Testis (tissue), 2 donors: Measurements from ENCODE around the gene MXRA5.

Source experiments
- POLR2A ChIP-seq: fragments of 450-650 bp; IDR thresholded peaks from one replicate; pipeline ENCODE4 v1.6.1; 2017; ENCODE audit warnings: antibody characterized with exemption, mild to moderate bottlenecking, moderate library complexity
- TF ChIP-seq, protein P1 (sequence below), 3 experiments: fragments of 450-650 bp in 2 of 3; fragments of 200-600 bp in 1 of 3; sonication (generic) in 1 of 3; IDR thresholded peaks; one replicate each; pipeline ENCODE4 v1.5.1; 2016 to 2019; ENCODE audit warnings: antibody characterized with exemption in 3 of 3, mild to moderate bottlenecking in 2 of 3, moderate library complexity in 1 of 3

DNA sequence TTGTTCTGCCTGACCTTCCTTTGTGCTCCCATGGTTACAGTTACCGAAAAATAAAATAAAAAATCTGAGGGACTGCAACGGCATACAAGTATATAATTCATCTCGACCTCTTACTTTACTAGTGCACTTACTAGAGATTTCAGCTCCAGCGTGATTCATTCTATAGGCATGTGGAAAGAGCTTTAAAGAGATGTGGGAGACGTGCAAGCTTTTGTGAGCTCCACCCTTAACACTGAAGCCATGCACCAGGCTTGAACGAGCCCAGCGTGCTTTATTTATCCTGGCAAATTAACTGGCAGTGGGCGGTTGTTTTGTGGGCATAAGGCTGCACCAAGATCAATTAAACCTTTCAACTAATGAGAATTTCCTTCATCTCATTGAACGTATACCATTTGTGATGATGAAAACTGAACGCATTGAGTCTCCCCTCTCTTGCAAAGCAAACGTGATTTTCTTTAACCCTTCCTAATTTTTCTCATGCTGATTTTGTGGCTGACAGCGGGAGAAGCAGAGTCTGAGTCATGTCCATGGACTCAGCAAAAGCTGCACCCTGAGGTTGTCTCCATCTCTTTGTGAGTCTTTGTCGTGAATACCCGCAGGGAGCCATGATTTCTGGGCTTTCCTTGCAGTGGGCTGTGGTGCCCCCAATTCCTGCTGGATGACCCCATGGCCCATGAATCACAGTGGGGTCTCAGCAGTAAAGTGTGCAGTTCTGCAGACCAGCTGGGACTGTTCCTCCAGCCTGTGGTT is 60.1 kb downstream of the MXRA5 start:
- TF ChIP-seq, protein P1, sequence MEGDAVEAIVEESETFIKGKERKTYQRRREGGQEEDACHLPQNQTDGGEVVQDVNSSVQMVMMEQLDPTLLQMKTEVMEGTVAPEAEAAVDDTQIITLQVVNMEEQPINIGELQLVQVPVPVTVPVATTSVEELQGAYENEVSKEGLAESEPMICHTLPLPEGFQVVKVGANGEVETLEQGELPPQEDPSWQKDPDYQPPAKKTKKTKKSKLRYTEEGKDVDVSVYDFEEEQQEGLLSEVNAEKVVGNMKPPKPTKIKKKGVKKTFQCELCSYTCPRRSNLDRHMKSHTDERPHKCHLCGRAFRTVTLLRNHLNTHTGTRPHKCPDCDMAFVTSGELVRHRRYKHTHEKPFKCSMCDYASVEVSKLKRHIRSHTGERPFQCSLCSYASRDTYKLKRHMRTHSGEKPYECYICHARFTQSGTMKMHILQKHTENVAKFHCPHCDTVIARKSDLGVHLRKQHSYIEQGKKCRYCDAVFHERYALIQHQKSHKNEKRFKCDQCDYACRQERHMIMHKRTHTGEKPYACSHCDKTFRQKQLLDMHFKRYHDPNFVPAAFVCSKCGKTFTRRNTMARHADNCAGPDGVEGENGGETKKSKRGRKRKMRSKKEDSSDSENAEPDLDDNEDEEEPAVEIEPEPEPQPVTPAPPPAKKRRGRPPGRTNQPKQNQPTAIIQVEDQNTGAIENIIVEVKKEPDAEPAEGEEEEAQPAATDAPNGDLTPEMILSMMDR (IDR thresholded peaks at IDR 0.05), result no peak
- TF ChIP-seq POLR2A, result no peak
